Medulla oblongata (tissue), 1 donor: Measurements from ENCODE around the gene TIAM1.

Experiments
- DNase-seq: peaks from one replicate; pipeline ENCODE4 v3.0.0-alpha.2; 2015; ENCODE audit errors: extremely low spot score

The TIAM1 gene

DNA sequence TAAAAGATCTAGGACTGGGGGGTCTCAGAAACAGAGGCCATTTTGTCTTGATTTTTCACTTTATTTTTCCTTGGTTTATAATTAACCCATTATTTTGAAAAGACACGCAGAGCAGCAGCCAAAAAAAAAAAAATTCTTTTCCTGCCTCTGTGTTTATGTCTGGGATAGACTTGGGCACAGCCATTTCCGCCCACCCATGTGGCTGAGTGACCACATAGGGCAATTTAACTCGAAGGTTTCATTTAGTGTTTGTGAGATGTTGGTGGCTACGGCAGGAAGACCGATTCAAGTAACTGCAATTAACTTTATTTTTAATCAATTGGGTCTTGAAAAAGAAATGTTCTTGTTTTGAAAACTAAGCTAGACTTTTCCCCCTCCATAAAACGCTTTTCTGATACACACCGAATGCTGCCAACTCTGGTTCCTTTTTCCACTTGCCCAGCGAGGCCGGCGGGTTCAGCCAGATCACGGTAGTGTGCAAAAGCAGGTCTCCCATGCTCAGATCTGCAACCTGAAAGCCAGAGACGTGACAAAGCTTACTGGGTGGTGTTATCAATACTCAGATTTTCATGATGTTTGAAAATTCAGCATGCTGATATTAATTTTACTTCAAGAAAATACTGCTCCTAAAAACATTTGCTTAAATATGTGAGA, 208.4 kb downstream of the TIAM1 start:
- no peak for DNase-seq

- no peak for DNase-seq
Observed at GRCh38 chr21:31133243-31133830, 210.7 kb downstream of the TIAM1 start.

GRCh38 chr21:31132574-31133242, 211.4 kb downstream of the TIAM1 start:
- DNase-seq, result peak; percentile 81

GRCh38 chr21:31130821-31131220, 213.2 kb downstream of the TIAM1 start:
- no peak for DNase-seq

GRCh38 chr21:31128234-31128633, 215.8 kb downstream of the TIAM1 start:
- DNase-seq, result no peak

DNA sequence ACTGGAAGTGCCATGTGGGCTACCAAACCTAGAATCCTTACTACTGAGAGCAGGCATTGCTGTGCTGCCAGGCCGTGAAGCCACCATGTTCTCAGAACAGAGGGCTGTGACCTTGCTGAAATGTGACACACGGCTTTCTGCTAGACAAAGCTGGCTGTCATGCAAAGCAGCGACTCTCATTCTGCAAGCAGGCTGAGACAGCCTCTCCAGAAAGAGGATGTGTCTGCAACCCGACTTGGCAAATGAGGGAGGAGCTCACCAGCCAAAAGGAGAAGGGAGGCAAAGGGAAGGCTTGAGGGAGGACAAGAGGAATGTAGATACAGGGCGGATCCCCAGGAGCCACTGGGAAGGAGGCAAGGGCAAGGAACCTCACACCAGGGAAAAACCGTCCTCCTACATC, 220.1 kb downstream of the TIAM1 start:
- DNase-seq, result peak; percentile 70

DNA sequence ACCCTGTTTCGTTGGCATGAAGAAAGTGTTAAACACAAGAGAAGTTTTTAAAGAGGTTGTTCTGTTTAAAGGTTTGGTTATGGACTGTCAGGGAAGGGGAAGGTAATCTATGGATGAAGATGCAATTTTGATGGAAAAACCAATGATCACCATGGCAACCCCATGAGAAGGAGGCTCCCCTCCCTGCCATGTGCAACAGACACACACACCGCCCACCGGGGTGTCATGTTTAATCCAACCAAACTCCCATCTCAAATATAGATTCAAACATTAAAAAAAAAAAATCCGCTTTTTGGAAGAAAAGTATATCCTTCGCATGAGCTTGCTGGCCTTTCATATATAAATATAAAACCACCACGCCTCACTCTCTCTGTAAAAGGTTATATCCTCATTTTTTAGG, 224.9 kb downstream of the TIAM1 start:
- DNase-seq, result no peak

DNA sequence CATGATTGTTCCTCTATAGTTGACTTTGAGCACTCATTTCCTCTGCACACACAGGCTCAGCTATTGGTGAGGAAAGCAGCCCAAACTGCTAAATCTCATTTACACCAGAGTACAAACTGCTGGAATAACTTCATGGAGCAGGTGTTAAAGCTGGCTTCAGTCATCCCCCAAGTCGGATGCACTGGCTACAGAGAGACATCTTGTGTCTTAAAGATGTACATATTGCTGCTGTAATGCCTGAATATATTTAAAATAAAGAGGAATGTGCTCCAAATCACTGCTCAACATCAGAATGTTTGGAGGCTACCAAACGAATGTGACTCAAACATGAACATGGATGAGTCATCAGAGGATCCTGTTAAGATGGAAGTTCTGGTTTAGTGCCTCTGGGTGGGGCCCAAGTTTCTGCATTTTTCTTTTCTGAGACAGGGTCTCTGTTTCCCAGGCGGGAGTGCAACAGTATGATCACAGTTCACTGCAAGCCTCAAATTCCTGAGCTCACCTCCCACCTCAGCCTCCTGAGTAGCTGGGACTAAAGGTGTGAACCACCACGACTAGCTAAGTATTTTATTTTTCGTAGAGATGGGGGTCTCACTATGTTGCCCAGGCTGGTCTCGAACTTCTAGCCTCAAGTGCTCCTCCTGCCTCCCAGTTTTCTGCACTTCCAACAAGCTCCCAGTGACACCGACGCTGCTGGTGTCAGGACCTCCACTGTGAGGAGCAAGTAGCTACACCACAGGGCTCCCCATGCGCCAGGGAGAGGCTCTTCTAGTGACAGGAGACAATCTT, 226.7 kb downstream of the TIAM1 start:
- no peak for DNase-seq

DNA sequence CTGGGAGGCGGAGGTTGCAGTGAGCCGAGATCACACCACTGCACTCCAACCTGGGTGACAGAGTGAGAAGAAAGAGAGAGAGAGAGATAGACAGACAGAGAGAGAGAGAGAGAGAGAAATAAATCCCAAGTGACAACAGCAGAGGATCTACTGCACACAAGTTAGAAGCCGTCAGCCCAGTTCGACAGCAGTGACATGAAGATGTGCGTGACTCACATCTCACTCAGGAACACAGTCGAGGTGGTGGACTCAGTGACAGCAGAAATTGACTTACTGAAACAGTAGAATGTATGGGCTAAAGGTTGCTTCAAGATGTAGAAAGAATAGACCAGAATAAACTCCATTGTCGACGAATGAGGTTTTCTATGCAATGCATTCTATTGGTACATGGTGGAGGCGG, 228.8 kb downstream of the TIAM1 start:
- no peak for DNase-seq

DNA sequence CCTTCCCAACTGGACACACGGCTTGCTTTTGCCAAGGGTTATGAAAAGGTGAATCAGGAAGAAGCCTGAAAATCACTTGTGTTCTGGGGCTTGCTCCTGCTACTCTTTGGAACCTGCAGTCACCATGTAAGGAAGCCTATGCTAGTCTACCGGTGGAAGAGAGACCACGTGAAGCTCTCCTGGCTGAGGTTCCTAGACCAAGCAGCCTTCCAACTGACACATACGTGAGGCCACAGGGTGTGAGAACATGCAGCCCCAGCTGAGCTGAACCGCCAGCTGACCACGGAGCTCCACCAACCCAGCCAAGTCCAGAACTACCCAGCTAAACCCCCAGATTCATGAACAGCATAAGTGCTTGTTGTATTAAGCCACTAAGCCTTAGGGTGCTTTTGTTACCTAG, 233.0 kb downstream of the TIAM1 start:
- DNase-seq, result no peak

- DNase-seq, result peak; percentile 76
Observed at GRCh38 chr21:31110430-31110829, 233.6 kb downstream of the TIAM1 start.

- peak; percentile 67 for DNase-seq
Observed at GRCh38 chr21:31107871-31108270, 236.2 kb downstream of the TIAM1 start.

DNA sequence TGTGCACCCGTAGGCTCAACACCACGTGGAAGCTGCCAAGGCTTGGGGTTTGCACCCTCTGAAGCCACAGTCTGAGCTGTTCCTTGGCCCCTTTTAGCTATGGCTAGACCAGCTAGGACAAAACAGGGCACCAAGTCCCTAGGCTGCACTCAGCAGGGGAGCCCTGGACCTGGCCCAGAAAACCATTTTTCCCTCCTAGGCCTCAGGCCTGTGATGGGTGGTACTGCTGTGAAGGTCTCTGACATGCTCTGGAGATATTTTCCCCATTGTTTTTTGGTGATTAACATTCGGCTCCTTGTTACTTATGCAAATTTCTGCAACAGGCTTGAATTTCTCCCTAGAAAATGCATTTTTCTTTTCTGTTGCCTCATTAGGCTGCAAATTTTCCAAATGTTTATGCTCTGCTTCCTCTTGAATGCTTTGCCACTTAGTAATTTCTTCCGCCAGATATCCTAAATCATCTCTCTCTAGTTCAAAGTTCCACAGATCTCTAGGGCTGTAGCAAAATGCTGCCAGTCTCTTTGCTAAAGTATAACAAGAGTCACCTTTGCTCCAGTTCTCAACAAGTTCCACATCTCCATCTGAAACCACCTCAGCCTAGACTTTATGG, 236.8 kb downstream of the TIAM1 start:
- no peak for DNase-seq

- DNase-seq, result peak; percentile 39
Observed at GRCh38 chr21:31103571-31104265, 240.3 kb downstream of the TIAM1 start.

- DNase-seq, result no peak
Observed at GRCh38 chr21:31103163-31103562, 240.9 kb downstream of the TIAM1 start.

GRCh38 chr21:31099122-31099521, 244.9 kb downstream of the TIAM1 start:
- no peak for DNase-seq

GRCh38 chr21:31098576-31099005, 245.5 kb downstream of the TIAM1 start:
- peak; percentile 72 for DNase-seq

DNA sequence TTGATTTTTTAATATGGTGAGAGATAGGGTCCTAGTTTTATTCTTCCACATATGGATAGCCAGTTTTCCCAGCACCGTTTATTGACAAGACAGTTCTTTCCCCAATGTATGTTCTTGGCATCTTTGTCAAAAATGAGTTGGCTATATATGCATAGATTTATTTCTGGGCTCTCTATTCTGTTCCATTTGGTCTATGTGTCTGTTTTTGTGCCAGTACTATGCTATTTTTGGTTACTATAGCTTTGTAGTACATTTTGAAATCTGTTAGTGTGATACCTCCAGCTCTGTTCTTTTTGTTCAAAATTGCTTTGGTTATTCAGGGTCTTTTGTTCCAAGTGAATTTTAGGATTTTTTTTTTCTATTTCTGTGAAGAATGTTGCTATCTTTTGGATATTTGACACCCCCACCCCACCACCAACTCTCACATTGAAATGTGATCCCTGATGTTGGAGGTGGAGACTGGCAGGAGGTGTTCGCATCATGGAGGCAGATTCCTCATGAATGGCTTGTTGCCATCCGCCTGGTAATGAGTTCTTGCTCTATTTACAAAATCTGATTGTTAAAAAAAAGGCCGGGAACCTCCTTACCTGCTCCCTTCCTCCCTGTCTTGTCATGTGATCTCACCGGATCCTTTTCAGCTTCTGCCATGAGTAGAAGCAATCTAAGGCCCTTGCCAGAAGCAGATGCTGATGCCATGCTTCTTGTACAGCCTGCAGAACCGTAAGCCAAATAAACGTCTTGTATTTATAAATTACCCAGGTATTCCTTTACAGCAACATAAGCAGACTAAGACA, 251.0 kb downstream of the TIAM1 start:
- DNase-seq, result no peak

DNA sequence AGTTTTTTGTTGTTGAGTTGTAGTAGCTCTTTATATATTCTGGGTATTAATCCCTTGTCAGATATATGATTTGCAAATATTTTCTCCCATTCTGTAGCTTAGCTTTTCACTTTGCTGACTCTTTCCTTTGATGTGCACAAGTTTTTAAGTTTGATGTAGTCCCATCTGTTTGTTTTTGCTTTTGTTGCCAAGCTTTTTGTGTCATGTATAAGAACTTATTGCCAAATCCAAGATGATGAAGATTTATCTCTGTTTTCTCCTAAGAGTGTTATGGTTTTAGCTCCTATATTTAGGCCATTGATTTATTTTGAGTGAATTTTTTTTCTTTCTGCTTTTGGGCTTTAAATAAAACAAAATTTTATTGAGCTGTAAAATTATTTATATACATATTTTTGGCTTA, 253.7 kb downstream of the TIAM1 start:
- no peak for DNase-seq

DNA sequence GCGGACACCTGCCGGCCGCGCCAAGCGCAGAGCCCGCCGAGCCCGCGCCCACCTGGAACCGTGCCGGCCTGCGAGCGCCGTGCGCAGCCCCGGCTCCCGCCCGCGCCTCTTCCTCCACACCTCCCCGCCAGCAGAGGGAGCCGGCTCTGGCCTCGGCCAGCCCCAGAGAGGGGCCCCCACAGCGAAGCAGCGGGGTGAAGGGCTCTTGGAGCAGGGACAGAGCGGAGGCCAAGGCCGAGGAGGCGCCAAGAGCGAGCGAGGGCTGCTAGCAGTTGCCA, 255.6 kb downstream of the TIAM1 start:
- DNase-seq, result no peak
